NCI-H345 (cell line): Measurements from ENCODE around the gene GRID1.
"Not testable (repeated sequence)": the region's sequence is repeated elsewhere in the genome, so short reads cannot be mapped to it uniquely, and the experiment has no call there.

Experiments used
- DNase-seq: peaks from one replicate; lab custom pipeline; 2025; lab: John Stamatoyannopoulos, UW

Gene GRID1

DNA sequence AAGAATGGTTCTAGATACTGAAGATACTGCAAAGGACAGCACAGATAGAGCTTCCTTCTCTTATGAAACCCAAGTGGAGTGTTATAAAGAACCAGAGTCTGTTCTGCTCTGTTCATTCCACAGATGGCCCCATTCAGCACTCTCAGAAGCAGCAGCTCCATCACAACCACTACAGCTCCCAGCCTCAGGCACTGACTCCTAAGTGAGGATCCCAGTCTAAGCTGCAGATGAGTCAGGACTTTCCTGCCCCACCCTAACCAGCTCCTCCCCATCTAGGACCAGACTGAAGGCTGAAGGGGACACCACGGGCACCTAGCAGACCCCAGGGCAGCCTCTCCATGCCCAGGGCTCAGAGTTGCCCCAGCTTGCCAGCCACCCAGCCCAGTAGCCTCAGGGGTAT, 379.8 kb downstream of the GRID1 start:
- DNase-seq, result no peak

GRCh38 chr10:85983051-85983450, 383.5 kb downstream of the GRID1 start:
- DNase-seq, result no peak

- no peak for DNase-seq
Measured at GRCh38 chr10:85979598-85979997, 387.0 kb downstream of the GRID1 start.

DNA sequence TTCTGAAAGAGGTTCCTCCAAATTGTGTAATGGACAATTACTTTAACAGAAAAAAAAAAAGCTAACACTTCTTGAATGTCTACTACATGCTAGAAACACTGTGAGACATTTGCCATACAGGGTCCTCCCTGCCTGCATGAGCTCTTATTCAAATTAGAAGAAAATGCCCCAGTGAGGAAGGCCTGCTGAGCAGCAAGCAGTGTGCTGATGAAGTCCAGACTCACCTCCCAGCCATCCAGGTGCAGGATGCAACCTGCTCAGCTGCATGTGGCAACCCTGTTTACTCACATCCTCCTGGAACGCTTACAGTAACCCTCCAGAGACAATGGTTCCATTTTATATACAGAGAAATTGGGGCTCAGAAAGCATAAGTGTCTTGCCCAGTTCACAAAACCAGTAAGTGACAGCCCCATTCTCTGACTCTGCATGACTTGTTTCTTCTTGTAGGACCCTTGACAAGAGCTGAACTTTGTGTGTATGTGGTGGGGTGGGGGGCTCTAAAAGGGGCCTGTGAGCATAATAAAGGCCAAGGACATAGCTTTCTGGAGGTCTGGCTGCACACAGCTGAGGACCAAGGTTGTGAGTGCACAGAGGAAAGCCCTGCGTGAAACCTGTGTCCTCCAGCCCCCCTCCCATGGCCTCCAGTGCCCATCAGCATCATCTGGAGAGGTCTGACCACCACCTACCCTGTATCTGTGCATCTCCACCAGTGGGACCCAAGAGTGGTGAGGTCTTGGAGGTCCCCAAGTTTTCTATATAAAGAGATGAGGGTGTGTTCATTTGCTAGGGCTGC, 387.8 kb downstream of the GRID1 start:
- peak; percentile 21 for DNase-seq

DNA sequence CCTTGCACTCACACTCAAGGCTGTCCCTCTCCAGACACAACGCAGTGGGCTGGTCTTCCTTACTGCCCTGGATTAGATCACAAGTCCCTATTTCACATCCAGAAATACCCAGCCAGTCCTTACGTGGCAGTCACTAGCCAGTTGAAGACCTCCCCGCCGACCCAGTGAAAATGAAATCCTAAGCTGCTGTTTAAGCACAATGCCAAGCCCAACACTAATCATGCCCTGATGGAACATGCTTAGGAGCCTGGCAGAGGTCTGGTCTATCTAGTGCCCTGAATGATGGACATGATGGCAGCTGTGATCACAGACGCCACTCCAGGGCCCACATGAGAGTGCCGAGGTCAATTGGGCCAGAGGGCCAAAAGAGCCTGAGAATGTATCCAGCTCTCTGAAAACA, 389.0 kb downstream of the GRID1 start:
- DNase-seq, result no peak

- no peak for DNase-seq
Measured at GRCh38 chr10:85976267-85976793, 390.3 kb downstream of the GRID1 start.

DNA sequence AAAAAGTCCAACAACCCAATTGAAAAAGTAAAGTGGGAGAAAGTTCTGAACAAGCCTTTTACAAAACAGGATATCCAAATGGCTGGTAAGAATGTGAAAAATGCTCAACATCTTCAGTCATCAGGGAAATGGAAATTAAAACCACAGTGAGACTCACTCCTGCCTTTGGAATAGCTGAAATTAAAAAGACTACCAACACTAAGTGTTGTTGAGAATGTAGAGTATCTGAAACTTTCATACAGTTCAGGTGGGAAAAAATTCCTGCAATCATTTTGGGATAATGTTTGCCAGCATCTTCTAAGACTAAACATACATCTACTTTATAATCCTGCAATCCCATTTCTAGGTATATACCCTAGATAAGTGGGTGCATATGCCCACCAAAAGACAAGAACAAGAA, 395.1 kb downstream of the GRID1 start:
- no peak for DNase-seq

DNA sequence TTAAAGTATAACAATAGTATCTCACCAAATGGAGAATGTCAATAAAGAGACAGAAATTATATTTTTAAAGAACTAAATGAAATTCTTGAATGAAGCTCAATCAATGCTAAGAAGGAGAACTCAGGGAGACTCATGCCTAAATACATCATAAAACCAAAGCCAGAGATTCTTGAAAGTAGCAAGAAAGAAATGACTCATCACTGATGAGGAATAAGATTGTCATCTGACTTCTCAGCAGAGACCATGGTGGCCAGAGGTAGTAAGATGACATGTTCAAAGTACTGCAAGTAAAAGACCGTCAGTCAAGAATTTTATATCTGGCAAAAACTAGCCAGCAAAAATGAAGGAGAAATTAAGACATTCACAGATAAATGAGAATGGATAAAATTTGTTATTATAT, 399.0 kb downstream of the GRID1 start:
- DNase-seq, result no peak

DNA sequence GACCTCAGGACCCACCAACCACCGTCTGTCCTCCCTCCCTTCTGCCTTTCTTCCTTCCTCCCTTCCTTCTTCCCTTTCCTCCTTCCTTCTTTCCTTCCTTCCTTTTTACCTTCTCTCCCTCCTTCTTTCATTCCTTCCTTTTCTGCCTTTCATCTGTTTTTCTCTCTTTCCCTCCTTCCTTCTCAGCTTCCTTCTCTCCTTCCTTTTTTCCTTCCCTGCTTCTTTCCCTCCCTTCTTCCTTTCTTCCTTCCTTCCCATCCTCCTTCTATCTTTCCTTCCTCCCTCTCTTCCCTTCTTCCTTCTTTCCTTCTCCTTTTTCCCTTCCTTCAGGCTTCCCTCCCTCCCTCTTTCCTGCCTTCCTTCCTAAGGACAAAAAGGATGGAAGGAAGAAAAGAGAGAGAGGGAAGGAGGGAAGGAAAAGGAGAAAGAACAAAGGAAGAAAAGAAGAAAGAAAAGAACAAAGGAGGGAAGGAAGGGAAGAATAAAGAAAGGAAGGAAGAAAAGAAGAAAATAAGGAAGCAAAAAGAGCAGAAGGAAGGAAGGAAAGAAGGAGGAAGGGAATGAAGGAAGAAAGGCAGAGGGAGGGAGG, 405.0 kb downstream of the GRID1 start:
- DNase-seq, result no peak

DNA sequence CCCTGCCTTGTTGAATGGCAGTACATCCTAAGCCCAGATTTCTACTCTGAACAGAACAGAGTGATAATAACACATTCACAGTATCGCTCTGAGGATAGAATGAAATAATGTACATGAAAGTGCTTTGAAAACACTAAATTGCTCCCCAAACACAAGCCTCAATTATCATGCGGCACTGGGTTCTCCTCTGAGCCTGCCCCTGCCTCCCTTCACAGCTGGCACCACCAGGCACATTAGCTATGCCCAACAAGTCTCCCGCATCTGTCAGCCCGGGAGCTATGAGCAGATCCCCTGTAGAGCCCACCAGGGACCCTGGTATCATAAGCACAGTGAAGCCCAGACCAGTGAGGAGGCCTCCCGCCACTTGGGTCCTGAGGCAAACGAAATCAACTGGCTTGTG, 405.5 kb downstream of the GRID1 start:
- DNase-seq, result peak; percentile 5

GRCh38 chr10:85959239-85959638, 407.4 kb downstream of the GRID1 start:
- DNase-seq, result no peak

GRCh38 chr10:85950921-85951320, 415.7 kb downstream of the GRID1 start:
- DNase-seq, result no peak

GRCh38 chr10:85946713-85947326, 419.8 kb downstream of the GRID1 start:
- DNase-seq, result no peak

DNA sequence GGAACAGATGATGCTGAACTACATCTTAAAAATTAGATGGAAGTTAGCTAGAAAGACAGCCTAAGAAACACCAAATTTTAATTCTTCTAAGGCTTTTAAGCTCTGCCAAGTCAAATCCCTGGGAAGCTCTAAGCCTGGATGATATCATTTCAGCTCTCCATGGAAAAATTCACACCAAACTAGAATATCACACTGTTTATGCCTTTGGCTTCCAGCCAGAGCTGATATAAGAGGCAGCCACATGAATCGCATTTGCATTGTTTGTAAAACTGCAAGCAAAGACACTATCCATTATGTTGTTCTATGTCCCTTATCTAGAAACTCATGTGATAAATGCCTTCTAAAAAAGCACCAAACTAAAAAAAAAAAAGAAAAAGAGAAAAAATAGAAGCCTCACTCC, 430.4 kb downstream of the GRID1 start:
- no peak for DNase-seq

- DNase-seq, result no peak
Measured at GRCh38 chr10:85934586-85934985, 432.0 kb downstream of the GRID1 start.

DNA sequence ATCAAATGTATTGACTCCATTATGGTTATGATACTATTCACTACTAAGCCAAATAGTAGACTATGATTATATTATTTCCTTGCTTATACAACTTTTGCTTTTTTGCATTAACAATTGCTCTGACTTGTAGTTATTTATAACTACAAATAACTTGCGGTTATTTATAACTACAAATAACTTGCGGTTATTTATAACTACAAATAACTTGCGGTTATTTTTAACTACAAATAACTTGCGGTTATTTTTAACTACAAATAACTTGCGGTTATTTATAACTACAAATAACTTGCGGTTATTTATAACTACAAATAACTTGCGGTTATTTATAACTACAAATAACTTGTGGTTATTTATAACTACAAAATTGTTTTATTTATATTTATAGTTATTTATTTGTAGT, 436.6 kb downstream of the GRID1 start:
- not testable (repeated sequence) for DNase-seq

DNA sequence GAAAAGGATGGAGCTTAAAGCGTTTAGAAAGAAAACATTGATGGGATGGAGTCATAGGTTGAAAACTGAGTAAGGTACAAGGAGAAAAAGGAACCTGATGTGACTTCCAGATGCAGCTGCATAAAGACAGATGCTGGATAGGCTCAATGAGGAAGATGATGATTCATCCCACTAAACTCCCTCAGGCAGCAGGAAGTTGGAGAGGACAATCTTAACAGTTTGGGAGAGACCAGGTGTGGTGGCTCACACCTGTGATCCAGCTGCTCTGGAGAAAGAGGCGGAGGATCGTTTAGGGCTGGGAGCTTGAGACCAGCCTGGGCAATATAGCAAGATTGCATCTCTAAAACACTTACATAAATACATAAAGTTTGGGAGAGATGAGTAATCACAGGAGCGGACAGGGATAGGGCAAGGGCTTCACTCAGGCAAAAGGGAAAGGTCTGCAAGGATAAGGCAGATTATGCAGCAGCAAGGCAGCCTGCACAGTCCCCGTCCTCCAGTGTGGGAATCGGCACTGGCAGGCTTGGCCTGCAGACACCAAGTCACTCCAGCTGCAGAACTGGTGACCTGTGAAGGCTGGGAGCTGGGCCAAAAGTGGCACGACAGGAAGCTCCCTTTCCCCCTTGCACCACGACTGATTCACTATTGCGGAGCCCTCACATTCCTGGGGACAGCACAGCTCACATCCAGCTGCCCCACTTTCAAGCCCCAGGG, 438.5 kb downstream of the GRID1 start:
- no peak for DNase-seq

- no peak for DNase-seq
Measured at GRCh38 chr10:85926986-85927385, 439.6 kb downstream of the GRID1 start.

DNA sequence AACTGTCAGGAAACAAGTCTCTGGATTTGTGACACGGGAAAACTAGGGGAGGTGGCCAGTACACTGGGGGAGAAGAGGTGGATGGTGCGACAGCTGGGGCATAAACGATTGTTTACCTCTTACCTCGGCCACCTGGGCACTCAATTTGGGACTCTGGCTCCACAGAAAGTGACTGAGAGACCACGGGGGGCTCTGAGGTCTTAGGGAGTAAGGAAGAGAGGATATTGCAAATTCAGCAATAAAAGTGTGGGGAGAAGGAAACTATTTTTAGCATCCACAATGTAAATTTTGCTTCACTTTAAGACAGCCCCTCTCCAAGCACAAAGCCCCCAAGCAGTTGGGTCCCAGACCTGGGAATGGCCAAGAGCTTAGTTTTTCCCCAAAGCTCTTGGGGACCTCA, 440.5 kb downstream of the GRID1 start:
- no peak for DNase-seq

DNA sequence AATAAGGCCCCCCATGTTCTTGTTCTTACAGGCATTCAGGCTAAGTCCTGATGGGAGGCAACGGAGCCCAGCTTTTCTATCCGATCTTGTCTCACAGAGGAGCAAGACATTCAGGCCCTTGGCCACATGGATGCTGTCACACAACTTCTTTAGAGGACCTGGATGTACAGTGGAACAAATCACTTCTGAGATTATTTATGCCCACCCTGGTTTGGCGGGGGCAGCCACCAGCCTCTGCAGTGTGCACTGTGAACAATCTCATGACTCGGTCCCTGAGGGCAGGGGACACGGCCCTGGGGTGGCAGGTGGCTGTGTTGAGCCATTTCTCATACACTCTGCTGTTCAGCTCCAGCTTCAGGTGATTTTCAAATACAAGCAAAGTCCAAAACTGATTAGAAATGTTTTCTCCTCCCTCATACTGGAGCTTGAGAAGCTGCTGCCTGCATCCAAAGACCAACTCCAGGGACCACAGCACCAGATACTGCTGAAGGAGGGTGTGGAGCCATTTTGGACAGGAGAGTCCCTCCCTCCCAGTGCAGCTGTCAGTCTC, 441.3 kb downstream of the GRID1 start:
- no peak for DNase-seq

GRCh38 chr10:85924382-85925102, 442.1 kb downstream of the GRID1 start:
- no peak for DNase-seq
